GM18868 (cell line): ENCODE measurements around the gene CNIH2.
"Not testable (repeated sequence)": the region's sequence is repeated elsewhere in the genome, so short reads cannot be mapped to it uniquely, and the experiment has no call there.

Source experiments
- ATAC-seq: cut with Tn5 transposase; IDR thresholded peaks from one replicate; pipeline ENCODE4 v1.9.1; 2021; ENCODE audit warnings: mild to moderate bottlenecking, moderate library complexity; ENCODE audit not compliant: unreplicated experiment

CNIH2 gene

DNA sequence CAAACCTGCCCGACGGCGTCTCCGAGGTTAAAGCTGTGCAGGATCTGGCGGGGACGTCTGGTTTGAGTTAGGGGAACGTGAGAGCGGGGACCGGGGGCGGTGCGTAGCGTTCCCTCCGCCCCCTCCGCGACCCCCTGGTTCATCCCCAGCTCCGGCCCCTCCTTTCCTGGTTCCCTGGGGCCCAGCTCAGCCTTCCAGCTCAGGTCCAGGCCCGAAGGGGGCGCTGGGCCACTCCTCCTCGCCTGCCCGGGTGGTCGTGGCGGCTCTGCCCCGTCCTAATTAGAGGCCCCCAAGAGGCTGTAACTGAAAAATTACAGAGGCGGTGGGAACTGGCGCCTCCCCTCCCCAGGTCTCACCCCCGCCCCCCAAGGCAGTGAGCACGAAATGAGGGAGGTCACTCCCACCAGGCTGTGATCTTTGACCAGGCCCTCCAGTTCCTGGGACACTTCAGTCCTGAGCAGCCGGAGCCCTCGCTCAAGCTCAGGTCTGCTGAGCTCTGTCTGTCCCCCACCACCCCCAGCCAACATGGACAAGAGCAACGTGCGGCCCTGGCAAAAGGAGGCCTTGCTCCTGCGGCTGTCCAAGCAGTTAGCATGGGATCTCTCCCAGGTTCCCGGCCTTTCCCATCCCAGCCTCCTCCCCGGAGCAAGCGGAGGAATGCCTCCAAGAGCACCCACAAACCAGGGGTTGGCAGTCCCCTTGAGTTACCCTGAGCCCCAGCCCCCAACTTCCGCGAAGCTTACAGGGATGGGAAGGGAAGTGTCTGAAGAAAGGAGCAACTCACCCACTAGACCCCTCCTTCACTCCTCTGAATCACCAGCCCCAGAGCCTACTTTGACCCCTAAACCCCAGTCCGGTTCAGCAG, 35.6 kb downstream of the CNIH2 start:
- ATAC-seq = no peak

DNA sequence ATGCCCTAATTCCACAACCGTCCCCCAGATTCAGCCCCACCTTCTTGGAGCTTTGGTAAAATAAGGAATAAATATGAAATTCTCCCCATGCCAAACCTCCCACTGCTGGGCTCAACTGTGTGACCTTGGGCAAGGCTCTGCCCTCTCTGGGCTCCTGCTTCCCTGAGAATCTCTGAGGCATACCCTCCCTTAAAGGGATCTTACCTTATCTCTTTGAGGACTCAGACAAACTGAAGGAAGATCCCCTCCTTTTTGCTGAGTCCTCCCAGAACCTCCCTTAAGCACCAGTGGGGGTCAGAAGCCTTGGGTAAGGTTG, 36.2 kb downstream of the CNIH2 start:
- no peak for ATAC-seq

DNA sequence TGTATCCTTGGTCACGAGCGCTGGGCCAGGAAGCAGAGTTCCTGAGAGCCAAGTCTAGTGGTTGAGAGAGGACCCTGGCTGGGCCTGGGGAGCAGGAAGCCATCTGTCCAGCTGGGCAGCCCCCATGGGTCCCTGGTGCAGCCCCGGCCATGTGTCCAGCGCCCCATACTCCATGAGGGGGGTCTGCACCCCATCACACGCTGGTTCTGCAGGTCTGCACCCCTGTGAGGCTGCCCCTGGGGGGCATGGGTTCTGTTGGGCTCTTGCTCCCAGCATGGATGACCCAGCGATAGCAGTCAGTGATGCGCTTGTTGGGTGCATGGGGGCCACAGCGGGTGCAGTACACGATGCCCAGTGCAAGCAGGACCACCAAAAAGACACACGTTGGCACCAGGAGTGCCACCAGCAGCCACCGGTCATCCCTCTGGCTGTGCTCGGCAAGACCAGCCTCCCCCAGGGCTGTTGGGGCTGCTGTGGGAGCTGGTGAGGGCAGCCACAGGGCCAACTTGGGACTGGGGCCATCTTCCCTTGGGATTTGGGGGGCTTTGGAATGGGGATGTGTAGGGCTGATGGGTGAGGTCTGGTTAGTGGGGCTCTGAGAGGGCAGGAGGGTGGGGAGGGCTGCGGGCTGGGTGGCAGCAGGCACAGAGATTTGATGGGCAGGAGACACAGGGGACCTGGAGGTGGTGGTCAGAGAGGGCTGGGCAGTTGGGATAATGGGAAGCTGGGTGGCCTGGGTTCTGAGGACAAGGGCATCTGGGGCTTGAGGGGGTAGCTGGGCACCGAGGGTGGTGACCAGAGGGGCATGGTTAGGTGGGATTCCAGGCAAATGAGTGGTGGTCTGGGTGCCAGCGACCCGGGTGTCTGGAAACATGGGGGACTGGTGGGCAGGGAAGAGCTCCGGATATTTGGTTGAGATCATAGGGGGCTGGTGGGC, 36.9 kb downstream of the CNIH2 start:
- ATAC-seq = no peak

DNA sequence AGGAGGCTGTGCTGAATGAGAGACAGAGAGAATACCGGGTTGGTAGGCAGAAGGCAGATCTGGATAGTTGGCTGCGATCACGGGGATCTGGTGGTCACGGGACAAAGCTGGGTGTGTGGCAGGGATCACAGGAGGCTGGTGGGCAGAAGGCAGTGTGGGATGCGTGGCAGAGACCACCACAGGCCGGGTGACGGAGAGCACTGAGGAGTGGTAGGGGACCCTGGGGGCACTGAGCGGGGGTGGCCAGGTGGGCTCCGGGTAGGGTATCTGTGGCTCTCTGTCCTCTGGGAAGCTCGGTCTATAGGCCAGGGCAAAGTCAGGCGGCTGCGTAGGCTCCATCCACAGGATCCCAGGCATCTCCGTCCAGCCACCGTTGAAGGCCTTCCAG, 37.5 kb downstream of the CNIH2 start:
- ATAC-seq = no peak

DNA sequence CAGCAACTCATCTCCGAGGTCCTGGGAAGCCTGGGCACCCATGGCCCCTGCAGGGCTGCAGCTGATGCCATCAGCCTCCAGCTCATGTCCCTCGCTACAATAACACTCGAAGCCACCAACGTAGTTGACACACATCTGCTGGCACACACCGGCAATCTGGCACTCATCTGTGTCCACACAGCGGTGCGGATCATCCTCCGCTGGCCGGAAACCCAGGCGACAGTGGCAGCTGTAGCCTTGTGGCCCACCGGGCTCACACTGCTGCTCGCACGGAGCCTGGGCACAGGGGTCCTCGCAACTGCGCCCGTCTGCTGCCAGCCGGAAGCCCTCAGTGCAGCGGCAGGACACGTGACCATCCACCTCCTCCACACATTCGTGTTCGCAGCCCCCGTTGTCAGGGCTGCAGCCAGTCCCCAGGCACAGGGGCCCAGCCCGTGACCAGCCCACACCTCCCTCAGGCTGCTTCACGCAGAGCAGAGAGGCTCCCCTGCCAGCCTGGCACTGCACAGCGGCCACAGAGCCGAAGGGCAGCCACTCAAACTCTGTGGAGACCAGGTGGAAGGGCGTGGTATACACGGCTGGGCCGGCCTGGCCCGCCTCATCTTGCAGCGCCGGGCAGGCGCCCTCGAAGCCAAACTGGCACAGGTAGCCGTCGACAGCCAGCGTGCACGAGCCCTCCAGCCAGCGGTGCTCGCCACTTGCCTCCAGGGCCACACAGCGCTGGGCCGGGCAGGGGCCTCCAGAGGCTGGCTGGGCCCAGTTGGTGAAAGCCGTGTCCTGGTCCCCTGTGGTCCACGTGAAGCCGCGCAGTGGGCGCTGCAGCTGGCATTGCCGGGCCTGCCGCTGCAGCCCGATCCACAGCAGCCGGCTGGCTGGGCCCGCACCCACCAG, 38.2 kb downstream of the CNIH2 start:
- ATAC-seq = no peak

DNA sequence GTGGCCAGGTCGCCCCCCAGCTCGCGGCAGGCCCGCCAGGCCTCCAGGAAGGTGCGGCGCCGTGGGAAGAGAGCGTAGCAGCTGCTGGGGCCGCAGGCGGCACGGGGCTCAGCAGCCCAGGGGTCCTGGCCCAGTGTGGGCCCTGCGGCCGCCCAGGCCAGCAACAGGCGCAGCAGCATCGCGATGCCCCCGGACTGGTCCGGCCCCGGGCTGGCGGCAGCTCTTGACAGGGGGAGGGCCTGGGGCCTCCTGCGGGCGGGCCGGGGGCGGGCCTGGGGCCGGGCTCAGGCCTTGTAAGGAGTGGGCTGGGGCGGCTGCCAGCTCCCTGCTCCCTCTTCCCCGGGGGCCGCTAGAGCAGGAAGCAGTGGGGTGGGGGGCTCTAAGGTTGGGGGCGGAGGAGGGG, 38.9 kb downstream of the CNIH2 start, which contains the start of gene CD248:
Gene CD248 (minus strand): TSS at position 196 of the 403 bp plus-strand sequence. CDS start 17 bp downstream, at position 179.
- ATAC-seq = no peak

DNA sequence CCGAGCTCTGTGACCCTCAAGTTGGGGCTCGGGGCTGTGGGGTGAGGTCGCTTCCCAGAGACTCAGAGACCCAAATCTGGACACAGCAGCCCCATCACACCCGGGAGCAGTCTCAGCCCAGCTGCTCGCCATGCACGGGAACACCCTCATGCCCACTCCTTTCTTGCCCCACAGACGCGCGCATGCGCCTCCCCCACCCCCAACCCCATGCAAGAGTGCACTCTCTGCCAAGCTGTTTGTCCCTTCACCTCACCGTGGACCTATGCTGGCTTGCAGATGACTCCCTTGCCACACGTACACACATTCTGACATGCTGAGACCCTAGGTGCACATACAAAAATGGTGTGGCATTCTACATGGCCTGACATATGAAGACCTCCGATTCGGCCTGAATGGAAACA, 39.3 kb downstream of the CNIH2 start:
- no peak for ATAC-seq

DNA sequence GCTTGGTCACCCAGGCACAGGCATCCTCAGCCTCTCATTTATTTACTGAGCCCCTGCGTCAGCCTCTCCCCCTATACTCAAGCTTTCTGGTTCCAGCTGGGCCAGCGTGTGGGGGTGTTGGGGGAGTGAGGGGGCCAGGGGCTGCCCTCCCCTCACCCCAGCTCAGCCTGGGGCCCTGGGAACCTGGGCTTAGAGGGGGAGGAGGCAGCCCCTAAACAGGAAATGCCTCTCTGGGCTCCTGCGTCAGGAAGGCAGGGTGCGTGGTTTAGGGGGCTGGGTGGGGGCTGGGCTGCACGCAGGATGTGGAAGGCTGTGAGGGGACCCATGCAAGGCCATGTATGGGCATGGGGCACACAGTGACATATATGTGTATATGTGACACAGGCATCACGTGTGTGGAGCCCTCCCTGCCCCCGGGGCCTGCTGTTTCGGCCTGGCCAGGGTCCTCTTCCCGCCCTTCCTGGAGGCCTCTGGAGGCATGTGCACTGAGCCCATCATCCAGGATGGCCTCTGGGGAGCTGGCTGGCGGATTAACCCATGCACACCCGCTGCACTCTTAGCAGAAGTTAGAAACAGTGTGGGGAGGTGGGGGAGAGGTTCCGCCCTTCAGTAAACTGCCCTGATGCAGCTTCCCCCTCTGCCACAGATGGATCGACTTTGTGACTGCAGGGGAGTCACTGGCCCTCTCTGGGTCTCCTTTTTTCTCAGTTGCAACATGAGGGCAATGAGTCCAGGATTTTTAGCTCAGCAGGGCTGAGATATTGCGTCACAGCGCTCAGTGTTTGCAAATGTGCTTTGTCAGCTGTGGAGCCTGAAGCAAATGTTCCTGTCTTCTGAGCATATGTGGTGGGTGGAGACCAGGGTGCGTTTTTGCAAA, 40.0 kb downstream of the CNIH2 start:
- ATAC-seq = no peak

DNA sequence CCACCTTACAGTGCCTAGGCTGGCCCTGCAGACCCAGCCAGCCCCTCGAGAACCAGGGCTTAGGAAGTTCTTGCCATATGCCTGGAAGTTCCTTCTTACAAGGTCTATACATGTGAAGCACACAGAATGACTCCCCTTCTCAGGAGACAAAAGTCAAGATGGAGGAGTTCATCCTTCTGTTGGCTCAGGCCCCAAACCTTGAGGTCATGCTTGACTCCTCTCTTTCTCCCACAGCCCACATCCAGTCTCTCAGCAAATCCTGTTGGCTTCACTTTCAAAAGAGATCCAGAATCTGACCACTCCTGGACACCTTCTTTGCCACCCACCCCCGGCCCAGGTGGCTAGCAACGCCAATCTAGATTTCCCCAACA, 40.6 kb downstream of the CNIH2 start:
- no peak for ATAC-seq

DNA sequence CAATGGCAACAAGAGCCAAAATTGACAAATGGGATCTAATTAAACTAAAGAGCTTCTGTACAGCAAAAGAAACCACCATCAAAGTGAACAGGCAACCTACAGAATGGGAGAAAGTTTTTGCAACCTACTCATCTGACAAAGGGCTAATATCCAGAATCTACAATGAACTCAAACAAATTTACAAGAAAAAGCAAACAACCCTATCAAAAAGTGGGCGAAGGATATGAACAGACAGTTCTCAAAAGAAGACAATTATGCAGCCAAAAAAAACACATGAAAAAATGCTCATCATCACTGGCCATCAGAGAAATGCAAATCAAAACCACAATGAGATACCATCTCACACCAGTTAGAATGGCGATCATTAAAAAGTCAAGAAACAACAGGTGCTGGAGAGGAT, 42.3 kb downstream of the CNIH2 start:
- ATAC-seq = not testable (repeated sequence)

DNA sequence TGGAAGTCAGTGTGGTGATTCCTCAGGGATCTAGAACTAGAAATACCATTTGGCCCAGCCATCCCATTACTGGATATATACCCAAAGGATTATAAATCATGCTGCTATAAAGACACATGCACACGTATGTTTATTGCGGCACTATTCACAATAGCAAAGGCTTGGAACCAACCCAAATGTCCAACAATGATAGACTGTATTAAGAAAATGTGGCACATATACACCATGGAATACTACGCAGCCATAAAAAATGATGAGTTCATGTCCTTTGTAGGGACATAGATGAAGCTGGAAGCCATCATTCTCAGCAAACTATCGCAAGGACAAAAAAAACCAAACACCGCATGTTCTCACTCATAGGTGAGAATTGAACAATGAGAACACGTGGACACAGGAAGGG, 42.8 kb downstream of the CNIH2 start:
- ATAC-seq = not testable (repeated sequence)

DNA sequence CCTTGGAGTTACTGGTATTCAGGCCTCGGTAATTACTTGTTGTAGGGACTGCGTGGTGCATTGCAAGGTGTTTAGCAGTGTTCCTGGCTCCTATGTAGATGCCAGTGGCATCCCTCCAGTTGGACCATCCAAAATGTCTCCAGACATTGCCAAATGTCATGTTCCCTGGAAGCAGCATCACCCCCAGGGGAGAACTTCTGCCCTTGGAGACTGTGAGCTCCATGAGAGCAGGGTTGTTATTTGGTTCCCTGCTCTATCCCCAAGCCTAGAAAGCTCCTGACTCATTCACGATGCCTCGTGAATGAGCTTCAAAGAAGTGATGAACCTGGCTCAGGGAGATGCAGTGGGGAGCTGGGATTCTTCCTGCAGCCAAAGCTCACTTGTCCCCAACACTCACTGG, 43.6 kb downstream of the CNIH2 start:
- no peak for ATAC-seq

DNA sequence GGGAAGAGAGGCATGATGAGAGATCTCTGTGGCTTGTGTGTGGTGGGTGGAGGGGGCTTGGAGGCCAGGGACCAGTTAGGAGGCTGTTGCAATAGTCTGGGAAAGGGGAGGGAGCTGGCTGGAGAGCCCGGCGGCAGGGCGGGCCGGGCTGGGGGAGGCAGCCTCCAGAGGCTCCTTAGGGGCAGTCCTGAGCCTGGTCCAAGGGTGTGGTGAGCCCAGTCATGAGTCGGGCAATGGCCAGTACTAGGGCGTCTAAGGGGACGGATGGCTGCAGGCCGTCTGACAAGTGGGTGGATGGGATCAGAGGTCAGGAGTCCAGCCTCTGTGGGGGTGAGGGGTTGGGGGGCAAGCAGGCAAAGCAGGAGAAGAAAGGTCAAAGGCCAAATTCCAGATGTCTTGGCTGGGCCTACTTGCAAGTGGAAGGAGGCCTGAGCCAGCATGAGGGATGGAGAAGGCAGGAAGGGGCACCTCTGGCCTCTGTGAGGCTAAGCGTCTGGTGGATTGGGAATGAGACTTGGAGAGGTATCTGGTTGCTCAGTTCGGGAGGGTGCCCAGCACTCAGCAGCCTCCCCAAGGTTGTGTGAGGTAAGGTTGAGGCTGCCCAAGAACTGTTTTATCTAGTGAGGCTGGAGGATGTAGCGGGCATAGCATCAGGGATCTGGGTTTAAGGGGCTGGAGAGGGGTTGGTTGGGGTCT, 44.9 kb downstream of the CNIH2 start:
- no peak for ATAC-seq

DNA sequence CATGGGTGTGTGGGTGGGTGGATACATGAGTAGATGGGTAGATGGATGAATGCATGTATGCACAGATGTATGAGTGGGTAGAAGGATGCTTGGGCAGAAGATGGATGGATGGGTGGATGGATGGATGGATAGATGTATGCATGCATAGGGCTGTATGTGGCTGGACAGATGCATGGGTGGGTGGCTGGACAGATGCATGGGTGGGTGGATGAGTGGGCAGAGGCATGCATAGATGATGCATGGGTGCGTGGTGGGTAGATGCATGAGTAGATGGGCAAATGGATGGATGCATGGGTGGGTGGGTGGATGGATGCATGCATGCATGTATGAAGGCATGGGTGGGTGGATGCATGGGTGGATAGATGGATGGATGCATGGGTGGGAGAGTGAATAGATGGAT, 45.7 kb downstream of the CNIH2 start:
- no peak for ATAC-seq

DNA sequence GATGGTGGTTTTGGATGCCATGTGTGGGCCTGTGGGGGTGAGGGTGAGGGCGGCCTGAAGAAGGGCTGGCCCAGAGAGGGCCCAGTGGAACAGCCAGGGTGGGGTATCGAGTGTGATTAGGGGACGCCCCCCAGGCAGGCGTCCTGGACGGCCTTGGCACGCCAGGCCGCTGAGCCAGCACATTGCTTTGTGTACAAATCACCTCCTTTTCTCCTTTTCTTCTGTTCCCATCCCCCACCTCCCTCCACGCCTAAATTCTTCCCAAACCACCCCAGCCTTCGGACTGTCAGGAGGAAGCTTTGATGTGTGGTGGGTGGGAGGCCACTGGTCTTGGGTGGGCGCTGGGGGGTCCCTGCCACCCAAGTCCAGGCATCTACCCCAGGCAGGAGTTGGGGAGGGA, 46.7 kb downstream of the CNIH2 start:
- ATAC-seq = no peak

DNA sequence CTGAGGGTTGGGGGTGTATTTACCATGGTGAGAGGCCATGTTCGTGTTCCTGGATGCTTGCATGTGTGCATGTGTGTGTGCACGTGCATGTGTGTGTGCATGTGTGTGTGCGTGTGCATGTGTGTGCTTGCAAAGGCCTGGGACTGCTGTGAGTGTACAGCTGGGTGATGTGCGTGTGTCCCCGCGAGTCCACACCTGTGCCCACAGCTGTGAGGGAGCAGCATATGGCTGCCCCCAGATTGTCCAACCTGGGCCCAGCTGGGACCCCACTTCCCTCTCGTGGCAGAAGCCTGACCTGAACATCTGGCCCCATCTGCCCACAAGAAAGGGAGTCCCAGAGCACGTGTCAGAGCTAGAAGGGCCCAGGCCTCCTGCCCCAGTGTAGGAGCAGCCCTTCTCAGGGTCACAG, 47.3 kb downstream of the CNIH2 start:
- ATAC-seq = no peak

DNA sequence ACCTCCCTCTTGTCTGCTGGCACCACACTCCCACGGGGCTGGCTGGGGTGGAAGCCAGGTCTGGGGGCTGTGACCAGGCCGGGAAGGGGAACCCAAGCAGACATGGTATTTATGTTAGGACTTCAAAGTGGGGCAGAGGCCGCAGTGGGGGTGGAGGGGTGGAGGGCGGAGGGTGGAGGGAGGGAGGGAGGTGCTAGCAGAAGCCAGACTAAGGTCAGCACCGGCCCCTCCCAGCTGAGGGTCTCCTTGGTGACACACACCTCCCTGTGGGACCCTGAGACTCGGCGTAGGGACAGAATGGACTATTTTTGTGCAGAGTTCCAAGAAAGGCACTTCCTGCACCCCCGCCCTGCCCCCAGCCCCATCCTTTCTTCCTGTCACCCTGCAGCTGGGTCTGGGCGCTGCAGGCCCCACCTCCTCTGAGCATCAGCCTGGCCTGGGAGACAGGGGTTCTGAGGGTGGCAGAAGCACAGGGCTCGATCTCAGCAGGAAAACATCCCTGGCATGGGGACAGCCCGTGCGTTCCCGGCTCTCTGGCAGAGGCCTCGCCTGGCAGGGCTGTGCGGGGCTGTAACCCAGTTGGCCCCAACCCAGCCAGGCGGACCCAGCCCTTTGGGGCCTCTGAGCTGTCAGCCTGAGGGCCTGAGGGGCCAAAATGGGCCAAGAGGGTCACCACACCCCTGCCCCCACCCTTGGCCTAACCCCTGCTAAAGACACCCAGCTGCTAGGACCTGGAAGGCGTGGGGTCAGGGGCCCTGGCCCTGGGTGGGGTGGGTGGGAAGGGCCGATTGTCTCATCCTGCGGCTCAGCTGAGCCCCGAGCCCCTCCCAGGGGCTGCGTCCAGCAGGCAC, 48.5 kb downstream of the CNIH2 start:
- ATAC-seq = no peak

DNA sequence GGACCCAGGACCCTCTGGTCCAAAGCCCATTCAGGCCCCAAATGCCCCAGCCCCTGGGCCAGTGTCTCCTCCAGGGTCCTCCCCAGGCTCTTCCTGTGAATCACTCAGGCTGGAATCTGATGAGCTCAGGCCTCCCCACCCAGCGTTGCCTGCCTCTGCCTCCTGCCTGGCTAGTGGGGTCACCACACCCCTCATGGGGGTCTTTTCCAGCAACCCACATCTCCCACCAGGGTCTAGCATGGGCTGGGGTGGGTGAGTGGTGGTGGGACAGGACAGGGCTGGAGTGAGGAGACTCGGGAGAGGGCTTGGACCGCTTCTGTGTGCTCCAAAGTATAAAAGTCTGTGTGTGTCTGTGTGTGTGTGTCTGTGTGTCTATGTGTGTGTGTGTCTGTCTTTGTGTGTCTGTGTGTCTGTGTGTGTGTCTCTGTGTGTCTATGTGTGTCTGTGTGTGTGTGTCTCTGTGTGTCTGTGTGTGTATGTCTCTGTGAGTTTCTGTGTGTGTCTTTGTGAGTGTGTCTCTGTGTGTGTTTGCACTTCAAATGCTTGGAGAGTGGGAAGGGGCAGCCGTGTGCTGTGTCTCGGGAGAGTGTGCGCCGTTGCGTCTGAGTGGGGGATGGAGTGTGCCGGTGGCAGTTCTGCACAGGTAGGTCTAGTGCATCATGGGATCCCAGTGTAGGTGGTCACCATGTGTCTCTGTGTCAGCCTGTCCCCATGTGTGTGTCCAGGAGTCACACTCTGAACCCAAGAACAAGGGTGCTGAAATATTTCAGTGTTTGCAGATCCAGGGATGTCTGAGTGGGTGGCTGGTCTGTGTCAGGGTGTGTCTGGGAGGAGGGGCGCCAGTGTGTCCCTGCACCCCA, 49.4 kb downstream of the CNIH2 start:
- ATAC-seq = no peak
